ENCODE measurements around the gene SEMA3C.

DNA sequence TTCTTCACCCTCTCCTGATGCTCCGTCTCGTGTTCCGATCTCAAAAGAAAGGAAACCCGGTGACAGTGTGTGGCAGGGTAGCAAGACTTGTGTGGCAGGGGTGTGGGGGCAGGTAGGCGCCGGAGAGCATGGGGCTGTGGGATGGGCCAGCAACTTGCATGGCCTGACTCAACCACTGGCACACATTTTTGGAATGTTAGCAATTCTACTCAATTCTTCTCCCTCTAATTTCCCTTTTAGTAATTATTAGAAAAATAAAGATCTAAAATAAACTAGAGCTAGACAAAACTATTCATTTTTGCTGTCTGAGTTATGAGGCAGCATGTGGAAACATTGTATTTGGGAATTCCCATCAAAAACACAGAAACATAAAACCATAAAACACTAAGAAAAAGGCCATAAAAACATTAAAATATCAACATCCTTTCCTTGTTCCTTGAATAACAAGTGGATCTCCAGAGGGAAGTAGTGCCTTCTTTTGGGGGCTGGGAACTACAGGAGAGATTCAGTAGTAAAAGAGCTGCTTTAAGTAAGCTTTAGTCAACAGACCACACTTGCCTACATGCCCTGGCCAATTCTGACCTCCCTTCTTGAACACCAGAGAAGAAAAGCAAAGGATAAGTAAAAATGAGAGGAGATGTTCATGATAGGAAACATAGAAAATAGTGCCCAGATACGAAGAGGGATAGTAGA, 21.8 kb downstream of the SEMA3C start:
- TF ChIP-seq POLR2AphosphoS5 (IDR thresholded peaks at IDR 0.05; ENCODE audit: insufficient read depth, low read depth, low read length) (no peak), JUN (IDR thresholded peaks at IDR 0.05; ENCODE audit: borderline replicate concordance, insufficient read depth, insufficient read length, low read depth) (no peak), GATA2 (IDR thresholded peaks at IDR 0.05; ENCODE audit: insufficient read depth, insufficient read length, low read depth, low read length) (no peak), POLR2A (IDR thresholded peaks at IDR 0.05; ENCODE audit: low read depth, low read length) (no peak), FOS (IDR thresholded peaks at IDR 0.05; ENCODE audit: borderline replicate concordance, insufficient read depth, low read length) (no peak), MYC (IDR thresholded peaks at IDR 0.05; ENCODE audit: low read depth, low read length) (no peak), EZH2 (IDR thresholded peaks at IDR 0.05; ENCODE audit: borderline replicate concordance, low read depth, low read length, severe bottlenecking) (no peak)
- TF ChIP-seq, protein P1, sequence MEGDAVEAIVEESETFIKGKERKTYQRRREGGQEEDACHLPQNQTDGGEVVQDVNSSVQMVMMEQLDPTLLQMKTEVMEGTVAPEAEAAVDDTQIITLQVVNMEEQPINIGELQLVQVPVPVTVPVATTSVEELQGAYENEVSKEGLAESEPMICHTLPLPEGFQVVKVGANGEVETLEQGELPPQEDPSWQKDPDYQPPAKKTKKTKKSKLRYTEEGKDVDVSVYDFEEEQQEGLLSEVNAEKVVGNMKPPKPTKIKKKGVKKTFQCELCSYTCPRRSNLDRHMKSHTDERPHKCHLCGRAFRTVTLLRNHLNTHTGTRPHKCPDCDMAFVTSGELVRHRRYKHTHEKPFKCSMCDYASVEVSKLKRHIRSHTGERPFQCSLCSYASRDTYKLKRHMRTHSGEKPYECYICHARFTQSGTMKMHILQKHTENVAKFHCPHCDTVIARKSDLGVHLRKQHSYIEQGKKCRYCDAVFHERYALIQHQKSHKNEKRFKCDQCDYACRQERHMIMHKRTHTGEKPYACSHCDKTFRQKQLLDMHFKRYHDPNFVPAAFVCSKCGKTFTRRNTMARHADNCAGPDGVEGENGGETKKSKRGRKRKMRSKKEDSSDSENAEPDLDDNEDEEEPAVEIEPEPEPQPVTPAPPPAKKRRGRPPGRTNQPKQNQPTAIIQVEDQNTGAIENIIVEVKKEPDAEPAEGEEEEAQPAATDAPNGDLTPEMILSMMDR (IDR thresholded peaks at IDR 0.05; ENCODE audit: extremely low read depth in 1 of 2, insufficient read depth in 1 of 2, low read depth in 1 of 2, low read length in 2 of 2), result no peak
- TF ChIP-seq, protein P2, sequence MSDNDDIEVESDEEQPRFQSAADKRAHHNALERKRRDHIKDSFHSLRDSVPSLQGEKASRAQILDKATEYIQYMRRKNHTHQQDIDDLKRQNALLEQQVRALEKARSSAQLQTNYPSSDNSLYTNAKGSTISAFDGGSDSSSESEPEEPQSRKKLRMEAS (IDR thresholded peaks at IDR 0.05; ENCODE audit: insufficient read depth, insufficient read length), result no peak
